Activated T-helper 1 cell treated with Interleukin-2 at 50 U/mL for 16 hours (primary cell): ENCODE data around the gene POU2F2.
"Not testable (repeated sequence)": the region's sequence is repeated elsewhere in the genome, so short reads cannot be mapped to it uniquely, and the experiment has no call there.

Experiments
- DNase-seq: peaks from one replicate; pipeline ENCODE4 v3.0.0-alpha.2; 2020; ENCODE audit warnings: low read depth

Gene POU2F2

DNA sequence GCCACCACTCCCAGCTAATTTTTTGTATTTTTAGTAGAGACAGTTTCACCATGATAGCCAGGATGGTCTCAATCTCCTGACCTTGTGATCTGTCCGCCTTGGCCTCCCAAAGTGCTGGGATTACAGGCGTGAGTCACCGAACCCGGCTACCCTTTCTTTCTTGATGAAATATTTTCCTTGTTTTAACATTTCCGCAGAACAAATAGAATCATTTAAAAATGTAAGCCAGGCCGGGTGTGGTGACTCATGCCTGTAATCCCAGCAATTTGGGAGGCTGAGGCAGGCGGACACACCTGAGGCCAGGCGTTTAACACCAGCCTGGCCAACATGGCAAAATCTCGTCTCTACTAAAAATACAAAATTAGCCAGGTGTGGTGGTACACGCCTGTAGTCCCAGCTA is 32.0 kb downstream of the POU2F2 start:
- DNase-seq = not testable (repeated sequence)

DNA sequence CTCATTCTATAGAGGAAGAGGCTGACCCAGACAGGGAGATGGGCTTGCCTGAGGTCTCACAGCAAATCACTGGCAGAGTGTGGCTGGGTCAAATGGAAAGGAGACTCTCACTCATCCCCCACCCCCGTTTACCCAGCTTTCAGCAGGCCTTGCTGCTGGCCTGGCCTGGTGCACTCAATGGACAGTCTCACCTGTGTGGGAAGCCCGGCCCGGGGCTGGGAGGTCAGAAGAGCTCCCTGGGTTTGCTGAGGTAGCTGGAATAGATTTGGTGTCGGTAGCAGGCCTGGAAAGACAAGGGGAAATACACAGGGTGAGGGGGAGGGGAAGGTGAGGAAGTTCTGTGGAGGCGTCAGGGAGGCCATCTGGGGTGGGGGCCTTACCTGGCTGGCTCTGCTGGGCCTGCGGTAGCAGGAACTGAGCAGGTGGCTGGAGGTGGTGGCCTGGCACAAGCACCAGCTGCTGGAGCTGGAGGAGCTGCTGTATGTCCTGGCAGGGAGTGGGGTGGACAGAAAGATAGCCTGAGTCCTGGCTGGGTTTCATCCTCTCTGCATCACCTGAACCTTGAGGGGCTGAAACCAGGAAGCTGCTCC is 32.8 kb downstream of the POU2F2 start:
- DNase-seq = no peak

DNA sequence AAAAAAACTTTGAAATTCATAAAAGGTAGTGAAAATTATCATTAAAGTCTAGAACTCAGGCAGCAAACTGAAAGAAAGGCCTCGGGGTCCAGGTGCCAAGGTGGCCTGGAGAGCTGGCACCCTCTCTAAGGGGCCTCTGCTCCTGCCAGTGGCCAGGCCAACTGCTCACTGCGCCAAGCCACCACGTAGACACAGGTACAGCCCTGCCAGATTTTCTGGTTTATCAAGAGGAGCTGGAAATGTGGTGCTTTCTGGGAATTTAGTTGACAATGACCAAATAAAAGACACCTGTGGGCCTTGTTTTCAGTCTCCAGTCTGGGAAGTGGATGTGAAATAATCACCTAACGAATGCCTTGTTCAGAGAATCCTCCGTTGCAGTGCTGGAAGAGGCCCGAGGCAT is 33.5 kb downstream of the POU2F2 start:
- DNase-seq = no peak

DNA sequence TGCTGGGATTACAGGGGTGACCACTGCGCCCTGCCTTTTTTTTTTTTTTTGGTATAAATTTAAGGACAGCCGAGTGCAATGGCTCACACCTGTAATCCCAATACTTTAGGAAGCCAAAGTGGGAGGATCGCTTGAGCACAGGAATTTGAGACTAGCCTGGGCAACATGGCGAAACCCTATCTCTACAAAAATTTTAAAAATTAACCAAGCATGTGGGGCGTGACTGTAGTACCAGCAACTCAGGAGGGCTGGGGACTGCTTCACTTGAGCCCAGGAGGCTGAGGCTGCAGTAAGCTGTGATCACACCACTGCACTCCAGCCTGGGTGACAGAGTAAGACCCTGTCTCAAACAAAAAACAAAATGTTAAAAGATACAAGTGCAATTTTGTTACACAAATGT is 34.8 kb downstream of the POU2F2 start:
- no peak for DNase-seq

DNA sequence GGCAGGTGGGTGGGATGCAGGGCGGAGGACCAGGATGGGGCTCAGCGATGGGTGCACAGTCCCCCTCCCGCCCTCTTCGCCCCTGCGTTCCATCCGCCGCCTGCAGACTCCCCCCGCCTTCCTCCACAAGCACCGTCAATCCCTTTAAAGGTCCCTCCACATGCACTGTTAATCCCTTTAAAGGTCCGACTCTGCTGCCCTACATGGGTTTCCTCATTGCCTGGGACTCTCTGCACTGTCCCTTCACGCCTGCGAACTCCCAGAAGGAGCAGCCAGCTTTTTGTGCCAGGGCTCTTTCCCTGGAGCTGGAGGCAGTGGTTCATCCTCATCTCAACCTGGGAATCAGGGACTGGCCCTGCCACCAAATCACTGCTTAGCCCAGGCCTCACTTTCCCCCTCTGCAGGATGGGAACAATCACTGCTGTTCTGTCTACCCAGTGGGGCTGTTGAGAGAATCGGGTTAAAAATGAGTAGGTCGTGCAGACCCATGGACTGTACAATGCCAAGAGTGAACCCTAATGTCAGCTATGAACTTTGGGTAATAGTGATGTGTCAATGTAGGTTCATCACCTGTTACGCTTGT is 35.9 kb downstream of the POU2F2 start:
- DNase-seq = no peak

DNA sequence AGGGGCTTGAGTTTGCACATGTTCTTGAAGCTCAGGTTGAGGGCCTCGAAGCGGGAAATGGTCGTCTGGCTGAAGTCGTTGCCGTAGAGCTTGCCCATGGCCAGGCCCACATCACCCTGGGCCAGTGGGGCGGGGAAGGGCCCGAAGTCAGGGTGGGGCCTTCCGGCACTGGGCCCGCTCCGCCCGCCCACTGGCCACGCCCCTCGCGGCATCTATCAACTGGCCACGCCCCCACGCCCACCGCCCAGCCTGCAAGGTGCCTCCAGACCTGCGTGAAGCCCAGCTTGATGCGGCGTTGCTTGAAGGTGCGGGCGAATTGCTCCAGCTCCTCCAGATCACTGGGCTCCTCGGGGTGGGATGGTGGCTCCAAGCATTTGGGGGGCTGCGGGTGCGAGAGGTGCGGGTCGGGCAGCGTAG is 36.4 kb downstream of the POU2F2 start:
- no peak for DNase-seq

DNA sequence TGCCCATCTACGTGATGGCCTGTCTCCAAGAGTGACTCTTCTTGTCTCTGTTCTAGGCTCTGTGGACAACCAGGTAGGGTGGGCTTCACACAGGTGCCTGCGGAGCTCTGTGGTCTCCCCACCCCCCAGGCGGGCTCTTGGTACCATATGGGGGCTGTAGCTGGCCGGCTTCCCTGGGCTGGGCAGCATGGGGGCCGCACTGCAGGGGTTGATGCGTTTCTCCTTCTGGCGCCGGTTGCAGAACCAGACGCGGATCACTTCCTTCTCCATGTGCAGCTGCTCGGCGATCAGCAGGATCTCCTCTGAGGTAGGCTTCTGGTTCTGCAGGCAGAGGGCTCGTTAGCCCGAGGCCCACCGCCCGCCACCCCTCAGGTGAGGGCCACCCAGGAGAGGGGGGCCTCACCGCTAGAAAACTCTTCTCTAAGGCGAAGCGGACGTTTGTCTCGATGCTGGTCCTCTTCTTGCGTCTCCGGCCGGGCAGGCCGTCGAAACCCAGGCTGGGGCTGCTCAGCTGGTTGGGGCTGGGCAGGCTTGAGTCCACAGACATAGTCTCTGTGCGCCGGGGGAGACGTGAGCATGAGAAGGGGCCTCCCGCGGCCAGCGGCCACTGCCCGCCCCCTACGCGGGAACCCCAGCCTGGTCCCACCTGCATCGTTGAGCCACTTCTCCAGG is 37.0 kb downstream of the POU2F2 start:
- DNase-seq = no peak

DNA sequence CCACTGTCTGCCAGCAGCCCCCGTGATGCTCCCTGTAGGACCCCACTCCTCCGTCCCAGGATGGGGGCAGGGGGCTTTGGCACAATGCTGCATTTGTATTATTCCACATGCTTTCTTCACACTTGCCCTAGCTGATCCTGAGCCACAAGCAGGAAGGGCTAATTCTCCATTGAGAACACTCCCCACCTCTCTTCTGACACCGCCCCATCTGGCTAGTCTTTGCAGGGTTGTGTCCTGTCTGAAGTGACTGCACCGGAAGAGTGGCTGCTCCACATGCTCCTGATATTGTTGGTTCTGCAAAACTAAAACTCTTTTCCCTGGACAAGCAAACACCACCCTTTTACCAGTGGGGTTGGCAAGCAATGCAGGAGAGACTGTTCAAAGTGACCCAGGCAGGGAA is 38.3 kb downstream of the POU2F2 start:
- no peak for DNase-seq

DNA sequence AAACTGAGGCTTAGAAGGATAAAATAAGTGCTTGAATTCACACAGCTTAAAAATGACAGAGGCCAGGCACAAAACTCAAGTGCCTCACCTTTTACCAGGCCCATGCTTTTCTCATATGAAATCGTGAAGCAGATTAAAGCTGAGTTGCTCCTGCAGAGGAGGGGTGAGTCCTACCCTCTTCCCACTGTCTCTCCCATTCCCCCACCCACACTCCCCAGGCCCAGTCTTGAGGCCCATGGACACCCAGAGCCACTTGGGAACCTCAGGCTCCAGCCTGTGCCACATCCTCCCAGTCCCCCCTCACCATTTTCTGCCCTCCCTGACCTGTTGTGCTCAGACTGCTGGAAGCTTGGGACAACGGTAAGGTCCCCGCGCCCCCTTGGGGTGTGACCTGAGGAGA is 38.7 kb downstream of the POU2F2 start:
- no peak for DNase-seq

DNA sequence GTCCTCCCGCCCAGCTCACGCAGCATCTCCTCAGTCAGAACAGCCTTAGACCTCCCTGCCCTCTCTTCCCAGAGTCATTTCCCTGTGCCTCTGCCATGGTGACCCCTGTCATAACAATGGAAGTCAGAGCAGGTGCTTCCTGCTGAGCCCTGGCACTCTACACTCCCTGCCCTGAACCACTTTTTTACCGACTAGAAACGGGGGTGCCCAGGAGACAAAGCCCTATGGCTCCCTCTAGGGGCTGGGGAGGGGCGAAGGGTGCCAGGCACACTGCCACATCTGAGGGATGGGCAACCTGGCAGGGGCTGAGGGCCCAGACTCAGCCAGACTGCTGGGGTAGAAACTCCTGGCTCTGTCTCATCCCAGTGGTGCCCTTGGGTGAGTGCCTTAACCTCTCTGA is 39.9 kb downstream of the POU2F2 start:
- no peak for DNase-seq

DNA sequence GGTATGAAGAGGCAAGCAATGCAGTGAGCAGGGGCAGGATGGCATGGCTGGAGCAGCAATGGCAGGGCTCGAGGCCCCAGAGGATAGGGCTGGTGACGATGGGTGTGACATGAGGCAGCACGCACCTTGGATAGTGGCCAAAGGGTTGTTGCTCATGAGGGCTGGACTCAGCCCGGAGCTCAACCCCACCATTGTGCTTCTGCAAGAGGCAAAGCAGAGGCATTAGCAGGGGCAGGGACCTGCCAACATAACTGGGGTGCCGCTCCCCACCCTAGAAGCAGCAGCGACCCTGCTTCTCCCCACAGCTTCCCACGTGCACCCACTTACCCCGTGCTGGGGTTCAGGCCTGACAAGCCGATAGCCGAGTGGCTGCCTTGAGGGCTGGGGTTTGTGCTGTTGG is 40.5 kb downstream of the POU2F2 start:
- DNase-seq = no peak

DNA sequence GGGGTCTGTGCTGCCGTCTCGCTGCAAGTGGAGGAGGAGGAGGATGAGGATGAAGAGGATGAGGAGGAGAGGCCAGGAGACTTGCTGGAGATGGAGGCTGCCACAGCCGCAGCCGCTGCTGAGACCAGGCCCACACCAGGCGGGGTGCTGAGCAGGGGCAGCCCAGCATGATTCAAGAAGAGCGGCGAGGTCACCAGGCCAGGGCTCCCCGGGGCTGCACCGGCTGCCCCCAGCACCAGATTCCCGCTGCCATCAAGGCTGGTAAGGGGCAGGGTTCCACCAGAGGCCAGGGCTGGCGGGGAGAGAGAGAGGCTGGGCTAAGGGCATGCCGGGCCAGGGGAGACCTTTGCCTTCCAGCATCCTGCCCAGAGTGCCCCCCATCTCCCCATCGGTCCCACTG is 40.9 kb downstream of the POU2F2 start:
- DNase-seq = no peak

DNA sequence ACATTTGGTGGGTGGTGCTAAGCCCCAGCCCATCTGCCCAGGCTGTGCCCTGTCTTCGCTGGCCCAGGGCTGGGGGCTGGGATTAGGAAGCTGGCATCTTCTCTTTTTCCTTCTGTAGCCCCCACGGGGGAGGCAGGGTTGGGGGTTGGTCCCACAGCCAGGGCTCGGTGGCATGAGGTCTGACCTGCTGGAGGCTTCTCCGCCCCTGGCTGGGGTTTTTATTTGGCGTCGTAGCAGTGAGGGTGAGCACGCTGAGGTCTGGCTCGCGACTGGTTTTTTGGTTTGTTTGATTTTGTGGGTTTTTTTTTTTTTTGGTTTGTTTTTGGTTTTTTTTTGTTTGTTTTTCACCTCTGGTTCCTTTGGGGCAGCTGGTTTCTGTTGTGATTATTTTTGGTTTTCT is 41.6 kb downstream of the POU2F2 start:
- DNase-seq = no peak

DNA sequence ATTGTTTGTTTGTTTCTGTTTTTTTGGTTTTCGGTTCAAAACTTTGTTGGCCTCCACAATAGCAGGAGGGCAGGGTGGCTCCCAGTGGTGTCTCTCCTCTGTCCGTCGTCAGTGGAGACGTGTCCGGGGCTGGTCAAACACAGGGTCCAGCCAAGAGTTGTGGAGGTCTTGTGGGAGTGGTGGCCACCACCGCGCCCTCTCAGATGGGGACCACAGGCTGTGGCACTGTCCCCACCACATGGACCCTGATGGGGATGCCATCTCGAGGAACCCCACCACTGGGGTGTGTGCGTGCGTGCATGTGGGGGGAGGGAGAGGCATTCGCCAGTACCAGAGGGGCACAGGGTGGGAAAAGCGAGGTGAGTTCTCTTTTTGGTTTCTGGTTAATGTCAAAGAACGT is 42.5 kb downstream of the POU2F2 start:
- no peak for DNase-seq

DNA sequence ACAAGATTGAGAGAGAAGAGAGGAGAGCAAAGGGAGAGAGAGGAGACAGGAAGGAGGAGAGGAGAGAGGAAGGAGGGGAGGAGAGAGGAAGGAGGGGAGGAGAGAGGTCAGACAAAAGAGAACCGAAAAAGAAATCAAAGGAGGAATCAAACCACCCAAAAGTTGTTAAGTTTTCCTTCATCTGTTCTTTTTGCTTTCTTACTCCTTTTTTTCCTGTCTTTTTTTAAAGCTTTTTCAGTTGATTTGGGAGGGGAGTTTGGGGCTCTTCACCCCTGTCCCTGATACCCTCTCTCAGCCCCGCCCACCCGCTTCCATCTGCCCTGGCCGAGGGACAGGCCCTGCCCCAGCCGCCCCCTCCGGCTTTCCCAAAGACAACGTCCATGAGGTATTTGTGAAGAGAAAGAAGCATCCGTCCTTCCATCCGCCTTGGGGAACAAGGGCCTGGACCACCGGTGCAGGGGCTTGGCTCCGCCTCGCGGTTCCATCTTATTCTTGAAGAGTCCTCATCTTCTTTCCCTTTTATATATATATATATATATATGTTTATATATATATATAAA is 43.0 kb downstream of the POU2F2 start:
- DNase-seq = no peak

DNA sequence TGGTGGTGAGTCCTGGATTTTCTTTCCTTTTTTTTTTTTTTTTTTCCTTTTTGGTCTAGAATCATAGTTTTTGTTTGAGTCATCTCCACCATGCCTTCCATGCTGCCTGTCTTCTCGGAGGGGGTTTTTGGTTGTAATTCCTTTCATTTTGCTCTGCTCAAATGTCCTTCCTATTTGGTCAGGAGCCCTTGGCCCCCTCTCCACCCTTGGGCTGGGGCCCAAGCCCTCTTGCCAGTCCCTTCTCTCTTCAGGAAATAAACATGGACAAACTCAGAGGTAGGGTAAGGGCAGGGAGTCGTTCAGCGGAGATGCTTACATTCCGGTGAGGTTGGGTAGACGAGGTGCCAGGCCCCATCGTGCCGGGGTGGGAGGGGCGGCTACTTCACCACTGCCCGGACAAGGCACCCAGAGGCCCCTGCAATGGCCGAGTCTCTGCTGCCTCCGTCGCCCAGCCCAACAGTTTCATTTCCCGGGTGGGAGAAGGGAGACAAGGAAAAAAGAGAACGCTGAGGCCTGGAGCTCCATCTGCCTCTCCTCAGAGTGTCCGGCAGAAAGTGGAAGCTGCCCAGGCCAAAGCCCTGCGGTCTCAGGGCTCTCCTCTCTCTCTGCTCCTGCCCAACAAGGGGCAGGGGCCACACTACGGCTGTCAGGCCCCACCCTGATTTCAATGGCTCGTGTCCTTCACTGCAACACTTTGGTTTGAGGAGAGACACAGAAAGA is 43.6 kb downstream of the POU2F2 start:
- DNase-seq = no peak

DNA sequence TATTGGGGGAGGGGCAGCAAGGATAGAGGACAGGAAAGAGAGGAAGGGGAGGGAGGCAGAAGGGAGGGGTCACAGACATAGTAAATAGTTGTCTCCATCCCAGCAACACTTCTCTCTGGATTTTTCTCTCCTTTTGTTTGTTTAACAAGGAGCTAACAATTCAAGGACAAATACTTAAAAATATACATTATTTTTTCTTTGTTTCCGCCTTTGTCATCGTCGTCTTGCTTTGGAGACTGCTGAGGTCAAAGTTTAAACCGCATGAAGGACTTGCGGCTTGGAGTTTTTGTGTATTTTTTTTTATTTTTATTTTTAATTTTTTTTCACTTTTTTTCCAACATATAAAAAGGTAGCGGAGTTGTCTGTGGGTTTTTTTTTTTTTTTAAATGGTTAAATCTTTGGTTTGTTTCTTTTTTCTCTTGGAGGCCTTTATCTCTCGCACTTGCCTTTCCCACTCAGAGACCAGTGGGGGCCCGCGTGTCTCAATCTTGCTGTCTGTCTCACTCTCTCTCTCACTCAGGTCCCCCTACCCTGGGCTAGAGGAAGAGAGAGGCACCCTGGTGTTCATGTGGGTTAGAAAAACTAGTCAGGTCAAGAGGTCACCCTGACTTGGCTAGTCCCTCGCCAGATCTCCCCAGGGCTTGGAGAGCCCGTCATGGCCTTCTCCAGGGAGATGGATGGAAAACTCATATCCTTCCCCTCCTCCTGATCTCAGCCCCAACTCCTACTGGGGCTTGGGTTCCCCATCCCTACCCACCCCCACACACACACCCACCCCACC is 45.3 kb downstream of the POU2F2 start:
- no peak for DNase-seq

DNA sequence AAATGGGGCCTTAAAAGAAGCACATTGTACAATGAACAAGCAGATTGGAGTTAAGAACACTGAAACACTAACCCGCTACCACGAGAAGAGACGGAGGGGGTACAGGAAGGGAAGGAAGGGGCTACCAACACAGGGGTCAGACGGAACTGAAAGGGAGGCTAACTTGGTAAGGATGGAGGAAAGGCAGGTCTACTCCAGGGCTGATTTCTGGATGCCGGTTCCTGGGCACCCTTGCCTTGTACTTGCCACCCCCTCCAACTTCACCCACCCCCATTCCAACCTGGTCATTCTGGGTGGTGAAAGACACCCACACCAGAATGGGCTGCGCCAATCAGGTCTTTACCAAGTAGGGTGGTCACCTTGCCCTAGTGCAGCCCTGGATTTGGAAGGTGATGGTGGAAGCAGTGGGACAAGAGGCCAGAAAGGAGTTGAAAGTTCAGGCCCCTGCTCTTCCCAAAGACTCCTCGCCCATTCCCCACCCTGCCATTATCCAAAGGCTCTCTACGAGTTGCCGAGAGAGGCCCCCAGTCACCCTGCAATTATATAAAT is 46.0 kb downstream of the POU2F2 start:
- DNase-seq = no peak

DNA sequence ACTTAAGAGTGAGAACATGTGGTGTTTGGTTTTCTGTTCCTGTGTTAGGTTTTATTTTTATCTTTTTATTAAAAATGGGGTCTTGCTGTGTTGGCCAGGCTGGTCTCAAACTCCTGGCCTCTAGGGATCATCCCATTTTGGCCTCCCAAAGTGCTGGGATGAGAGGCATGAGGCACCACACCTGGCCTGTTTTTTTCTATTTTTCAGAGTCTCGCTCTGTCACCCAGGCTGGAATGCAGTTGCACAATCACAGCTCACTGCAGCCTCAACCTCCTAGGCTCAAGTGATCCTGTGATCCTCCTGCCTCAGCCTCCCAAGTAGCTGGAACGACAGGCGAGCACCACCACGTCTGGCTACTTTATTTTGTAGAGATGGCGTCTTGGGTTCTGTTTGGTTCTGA is 48.7 kb downstream of the POU2F2 start:
- DNase-seq = no peak

DNA sequence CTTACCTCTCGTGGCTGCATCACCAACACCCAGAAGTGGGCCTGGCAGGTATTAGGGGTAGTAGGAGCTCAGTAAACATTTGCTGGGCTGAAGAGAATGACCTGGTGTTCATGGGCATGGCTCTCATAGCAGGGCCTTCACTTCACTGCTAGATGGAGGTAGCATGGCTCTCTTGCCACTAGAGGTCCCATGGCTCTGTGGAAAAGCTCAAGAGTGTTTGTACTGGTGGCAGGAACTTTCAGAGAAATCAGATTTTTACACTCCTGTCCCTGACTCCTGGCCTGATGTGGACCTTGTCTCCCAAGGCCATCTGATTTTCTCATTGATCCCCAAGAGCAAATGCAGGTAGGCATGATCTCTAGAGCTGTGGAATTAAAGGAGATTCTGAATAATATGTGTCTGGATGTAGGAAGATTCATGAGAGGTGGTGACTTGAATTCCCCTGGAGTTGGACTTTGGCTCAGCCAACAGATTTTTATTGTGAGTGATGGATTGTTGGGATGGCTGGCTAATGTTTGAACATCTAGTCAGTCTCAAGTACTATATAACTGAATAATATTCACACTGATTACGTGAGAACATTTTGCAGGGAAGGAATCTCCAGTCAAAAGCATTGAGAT is 50.6 kb downstream of the POU2F2 start:
- no peak for DNase-seq

DNA sequence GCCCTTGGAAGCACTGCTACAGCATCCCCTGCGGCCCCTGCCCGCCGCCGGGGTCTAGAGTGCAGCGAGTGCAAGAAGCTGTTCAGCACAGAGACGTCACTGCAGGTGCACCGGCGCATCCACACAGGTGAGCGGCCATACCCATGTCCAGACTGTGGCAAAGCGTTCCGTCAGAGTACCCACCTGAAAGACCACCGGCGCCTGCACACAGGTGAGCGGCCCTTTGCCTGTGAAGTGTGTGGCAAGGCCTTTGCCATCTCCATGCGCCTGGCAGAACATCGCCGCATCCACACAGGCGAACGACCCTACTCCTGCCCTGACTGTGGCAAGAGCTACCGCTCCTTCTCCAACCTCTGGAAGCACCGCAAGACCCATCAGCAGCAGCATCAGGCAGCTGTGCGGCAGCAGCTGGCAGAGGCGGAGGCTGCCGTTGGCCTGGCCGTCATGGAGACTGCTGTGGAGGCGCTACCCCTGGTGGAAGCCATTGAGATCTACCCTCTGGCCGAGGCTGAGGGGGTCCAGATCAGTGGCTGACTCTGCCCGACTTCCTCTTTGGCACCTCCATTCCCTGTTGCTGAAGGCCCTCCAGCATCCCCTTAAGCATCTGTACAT is 51.4 kb downstream of the POU2F2 start:
- no peak for DNase-seq
